SKM-1 (cell line): ENCODE data around the gene LRRC56.
"Not testable (repeated sequence)": the region's sequence is repeated elsewhere in the genome, so short reads cannot be mapped to it uniquely, and the experiment has no call there.

Experiments used
- DNase-seq: peaks from one replicate; lab custom pipeline; 2025; ENCODE audit not compliant: unreplicated experiment; lab: John Stamatoyannopoulos, UW

Gene LRRC56

DNA sequence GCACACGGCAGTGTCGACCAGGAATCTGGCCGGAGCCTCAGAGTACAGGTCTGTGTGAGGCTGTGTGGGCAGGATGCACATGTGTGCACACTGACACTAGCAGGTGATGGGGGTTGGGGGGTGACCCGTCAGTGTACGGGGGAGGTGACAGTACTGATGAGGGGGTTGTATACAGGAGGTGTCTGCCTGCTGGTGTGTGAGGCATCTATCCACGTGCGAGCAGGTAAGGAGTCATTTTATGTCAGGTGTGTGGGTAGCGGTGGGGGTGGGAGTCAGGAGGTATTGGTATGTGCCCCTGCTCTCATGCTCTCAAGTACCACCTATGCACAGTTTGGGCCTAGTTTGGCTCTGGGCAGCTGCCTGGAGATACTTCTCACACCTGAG is 34.5 kb downstream of the LRRC56 start:
- no peak for DNase-seq

DNA sequence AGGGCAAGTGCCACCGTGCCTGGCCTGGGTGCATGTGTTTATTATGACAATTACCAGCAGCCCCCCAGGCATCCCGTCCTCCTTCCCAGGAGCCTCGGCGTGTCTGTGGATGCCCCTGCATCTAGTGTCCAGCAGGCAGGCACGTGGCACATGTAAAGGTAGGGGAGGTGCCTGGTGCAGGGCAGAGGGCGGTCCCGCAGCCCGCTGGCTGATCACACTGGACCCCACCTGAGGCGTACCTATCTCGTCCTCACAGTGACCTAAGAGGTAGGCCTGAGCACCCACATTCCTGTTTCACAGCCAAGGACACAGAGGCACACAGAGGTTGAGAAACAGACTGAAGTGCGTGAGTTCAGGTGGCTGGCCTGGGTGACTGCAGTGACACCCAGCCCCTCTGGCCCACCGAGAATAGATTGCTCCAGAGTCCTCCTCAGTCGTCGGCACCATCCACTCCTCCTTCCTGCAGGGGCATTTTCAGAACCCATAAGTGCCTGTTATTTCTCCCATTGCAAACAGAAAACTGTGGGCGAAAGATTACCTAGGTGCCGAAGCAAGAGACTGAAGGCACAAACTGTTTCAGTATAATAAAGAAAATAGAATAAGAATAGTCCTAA is 35.9 kb downstream of the LRRC56 start:
- no peak for DNase-seq

DNA sequence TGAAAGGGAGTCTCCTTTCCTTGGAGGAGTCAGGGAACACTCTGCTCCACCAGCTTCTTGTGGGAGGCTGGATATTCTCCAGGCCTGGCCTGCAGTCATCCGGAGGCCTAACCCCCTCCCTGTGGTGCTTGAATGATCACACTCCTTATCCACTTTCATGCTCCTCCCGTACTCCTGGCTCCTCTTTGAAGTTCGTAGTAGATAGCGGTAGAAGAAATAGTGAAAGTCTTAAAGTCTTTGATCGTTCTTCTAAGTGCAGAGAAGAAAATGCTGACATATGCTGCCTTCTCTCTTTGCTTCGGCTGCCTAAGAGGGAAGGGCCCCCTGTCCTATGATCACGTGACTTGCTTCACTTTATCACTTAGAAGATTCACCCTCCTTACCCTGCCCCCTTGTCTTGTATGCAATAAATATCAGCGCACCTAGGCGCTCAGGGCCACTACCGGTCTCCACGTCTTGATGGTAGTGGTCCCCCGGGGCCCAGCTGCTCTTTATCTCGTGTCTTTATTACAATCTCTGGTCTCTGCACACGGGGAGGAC is 36.8 kb downstream of the LRRC56 start:
- DNase-seq = not testable (repeated sequence)

DNA sequence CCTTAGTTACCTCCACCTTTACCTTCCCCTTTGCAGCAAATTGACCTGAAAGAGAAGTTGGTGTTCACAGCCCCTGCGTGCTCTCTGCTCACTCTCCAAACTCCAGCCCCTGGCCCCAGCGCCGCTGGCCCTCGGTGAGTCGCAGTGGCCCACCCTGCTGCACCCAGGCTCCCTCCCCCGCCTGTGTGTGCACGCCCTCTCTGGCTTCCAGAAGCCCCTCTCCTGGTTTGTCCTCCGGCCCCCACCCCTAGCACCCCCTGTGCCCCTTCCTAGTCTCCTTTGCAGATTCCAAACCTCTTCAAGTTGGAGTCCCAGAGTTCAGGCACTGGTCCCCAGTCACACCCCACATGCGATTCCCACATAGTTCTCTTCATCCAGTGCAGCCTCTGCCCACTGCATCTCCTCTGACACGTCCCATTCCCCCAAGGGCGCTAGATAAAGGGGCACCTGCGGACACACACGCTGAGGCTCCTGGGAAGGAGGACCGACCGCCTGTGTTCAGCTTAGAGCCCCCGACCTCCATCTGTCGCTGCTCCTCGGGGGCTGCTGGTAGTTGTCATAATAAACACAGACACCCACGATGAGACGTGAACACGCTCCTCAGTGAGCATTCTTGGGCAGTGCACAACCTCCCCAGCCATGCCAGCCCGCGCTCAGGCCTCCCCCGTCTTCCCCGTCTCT is 37.4 kb downstream of the LRRC56 start:
- DNase-seq = no peak

DNA sequence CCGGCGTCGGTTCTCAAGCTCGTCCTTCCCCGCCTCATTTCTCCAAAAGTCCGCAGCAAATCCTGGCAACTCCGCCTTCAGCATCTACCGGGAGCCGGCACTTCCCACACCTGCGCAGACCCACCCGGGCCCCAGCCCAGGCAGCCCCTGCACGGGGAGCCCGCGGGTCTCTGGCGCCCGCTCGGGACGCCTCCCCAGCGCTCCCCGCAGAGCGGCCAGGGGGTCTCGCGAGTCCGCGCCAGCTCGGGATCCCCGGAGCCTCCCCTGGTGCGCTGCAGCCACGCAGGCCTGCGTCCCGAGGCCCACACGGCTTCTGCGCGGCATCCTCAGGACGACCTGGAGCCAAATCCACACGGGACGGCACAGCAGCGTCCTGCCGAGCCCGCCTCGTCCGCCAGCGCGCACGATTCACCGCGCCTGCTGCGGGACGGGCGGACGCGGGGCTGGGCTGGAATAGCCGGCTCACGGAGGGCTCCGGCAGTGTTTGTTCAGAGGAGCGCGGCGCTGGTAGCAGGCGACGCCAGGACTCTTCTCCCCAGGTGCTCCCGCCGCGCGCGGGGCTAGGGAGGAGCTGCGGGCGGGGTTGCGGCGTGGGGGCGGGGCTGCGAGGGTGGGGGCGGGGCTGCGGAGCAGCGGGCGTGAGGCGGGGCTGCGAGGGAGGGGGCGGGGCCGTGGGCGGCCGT is 38.1 kb downstream of the LRRC56 start:
- no peak for DNase-seq

DNA sequence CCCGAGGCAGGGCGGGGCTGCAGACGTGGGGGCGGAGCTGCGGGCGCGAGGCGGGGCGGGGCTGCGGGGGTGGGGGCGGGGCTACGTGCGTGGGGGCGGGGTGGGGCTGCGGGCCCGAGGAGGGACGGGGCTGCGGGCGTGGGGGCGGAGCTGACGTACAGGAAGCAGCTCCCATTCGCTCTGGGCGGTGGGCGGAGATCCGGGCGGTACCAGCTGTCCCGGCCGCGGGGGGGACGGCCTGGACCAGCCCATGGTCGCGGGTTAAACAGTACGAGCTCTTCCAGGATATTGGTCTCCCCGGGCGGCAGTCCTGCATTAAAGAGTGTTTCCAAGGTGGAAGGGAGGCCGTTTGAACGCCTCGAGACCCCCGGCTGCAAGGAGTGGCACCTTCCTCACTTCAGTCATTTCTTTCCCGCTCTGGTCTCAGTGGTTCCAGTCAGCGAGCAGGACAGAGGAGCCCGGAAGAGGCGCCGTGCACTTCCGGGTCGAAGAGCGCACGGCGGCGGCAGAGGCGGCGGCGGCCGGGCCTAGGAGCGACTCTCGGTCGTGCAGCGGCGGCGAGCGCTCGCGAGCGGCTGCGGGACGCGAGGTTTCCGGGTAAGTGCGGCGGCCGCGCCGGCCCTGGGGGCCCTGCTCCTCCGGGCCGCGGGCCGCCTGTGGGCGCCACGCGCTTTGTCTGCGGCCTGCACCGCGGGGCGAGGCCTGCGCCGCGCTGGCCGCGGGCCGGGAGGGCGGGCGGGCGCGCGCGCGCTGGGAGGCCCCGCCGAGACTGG is 38.9 kb downstream of the LRRC56 start, which contains the start of gene PHRF1:
Gene PHRF1 (plus strand): TSS at position 475 of the 773 bp plus-strand sequence. CDS start 5,043 bp downstream, outside the sequence.
- peak; percentile 96 for DNase-seq

DNA sequence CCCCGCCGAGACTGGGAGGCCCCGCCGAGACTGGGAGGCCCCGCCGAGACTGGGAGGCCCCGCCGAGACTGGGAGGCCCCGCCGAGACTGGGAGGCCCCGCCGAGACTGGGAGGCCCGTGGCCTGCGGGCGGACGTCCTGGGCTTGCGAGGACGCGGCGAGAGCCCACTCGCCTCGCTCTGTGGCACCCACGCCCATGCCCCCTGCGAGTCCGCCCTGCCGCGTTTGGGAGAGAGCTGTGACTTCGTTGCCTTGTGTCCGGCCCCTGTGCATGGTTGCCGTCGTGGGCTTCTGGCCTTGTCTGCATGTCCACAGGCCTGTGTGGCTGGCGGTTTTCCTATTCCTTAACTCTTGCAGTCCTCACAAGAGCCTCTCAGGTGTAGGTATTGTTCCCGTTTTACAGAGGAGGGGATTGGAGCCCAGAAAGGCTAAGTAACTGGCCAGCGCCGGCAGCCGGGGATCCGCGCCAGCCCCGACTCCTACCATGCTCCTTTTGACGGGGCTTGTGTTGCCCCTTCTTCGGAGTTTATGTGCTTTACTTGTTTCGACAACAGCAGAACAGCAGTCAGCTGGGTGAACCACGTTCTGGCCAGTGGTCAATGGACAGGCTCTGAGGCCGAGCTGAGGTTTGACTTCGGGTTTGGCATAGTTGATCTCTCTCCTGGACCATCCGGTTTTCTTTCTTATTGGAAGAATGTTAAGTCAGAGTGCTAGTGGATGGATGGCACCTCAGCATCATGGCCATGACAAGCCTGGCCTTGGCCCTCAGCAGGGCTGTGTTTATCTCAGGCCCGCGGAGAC is 39.7 kb downstream of the LRRC56 start:
- DNase-seq = no peak

DNA sequence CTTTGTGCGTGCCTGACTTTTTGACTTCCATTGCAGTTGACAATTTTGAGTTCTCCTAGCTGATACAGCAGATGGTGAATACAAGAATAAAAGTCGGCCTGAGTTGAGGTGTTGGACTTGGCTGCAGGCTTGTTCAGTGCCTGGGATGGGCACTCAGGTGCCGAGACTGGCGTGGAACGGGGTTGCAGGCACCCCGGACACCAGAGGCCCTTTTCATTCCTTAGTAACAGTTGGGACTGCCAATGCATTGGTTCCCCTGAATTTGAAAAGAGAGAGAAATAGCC is 40.2 kb downstream of the LRRC56 start:
- DNase-seq = no peak

DNA sequence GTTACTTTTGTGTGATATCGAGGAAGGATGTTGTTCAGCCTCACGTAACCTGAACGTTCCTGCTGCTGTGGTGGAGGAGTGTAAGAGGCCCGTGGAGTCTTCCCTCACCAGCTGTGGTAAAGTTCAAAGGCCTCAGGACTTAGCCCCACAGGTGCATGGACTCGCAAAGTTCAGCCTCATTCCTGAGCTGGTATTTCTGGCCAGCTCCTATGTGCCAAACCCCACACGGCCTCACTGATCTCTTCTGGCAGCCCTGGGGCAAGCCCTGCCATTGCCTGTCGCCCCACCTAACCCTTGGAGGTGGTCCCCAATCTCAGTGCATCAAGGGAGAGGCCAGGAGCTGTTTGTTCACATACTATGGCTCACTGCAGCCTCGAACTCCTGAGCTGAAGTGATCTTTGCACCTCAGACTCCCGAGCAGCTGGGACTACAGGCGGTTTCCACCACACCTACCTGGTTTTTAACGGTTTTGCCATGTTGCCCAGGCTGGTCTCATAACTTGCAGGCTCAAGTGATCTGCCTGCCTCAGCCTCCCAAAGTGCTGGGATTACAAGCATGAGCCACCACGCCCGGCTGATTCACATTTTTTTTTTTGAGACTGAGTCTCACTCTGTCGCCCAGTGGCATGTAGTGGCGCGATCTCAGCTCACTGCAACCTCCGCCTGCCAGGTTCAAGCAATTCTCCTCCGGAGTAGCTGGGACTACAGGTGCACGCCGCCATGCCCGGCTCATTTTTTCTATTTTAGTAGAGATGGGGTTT is 41.1 kb downstream of the LRRC56 start:
- no peak for DNase-seq

DNA sequence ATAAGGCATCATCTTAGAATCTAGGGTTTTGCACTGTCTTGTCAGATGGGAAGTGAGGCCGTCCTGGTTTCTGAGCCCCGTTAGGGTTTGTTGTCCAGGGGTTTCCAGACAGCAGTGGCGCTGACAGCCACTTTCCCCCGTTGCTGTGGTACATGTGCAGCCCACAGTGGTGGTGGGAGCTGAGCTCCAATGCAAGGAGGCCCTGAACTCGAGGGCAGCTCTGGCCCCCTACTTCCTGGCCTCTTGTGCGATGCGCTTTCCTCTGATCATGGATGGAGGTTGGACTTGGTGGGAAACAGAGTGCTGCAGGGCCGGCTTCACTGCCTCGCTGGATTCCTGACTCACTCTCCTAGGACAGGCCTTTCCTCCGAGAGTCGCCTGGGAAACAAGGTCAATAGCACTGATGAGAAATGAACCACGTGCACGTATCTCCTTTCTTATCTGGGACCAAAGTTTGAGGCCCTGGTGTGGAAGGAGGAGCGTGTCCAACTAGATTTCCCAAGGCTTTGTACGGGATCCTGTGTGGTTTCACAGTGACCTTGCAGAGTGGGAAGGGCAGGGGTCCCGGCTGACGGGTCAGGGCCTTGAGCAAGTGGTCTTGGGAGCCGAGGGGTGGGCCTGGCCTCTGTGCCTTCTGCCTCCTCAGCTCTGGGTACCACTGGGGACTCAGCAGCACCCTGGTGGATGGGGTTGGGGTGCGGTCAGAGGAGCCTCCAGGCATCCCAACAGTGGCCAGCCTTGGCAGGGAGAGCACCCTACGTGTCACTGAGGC is 42.7 kb downstream of the LRRC56 start:
- no peak for DNase-seq

DNA sequence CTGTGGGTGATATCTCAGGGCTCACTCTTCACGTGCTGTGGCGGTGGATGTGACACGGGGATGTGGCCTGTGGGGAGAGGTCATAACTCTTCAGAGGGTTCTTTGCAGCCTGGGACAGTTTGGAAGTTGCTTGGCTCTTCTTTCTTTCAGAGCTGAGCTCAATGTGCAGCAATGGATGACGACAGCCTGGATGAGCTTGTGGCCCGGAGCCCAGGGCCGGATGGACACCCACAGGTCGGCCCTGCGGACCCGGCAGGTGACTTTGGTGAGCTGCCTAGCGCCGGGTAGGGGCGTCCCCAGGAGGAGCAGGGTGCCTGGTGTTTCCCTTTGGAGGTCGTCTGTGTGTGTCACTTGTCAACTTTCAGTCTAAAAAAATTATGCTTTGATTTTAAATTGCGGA is 44.0 kb downstream of the LRRC56 start:
- no peak for DNase-seq

DNA sequence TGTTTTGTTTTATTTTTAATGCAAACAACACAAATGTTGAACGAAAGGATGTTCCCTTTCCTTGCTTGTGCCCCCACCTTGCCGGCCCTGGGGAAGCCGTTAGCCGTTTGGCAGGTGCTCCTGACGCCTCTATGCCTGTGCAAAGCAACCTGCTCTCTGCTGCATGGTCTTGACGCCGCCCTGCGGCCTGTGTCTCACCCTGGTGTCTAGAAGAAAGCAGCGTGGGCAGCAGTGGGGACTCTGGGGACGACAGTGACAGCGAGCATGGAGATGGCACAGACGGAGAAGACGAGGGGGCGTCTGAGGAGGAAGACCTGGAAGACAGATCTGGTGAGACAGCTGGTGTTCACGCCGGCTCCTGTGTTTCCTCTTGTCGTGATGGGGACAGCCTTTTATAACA is 44.4 kb downstream of the LRRC56 start:
- DNase-seq = no peak

DNA sequence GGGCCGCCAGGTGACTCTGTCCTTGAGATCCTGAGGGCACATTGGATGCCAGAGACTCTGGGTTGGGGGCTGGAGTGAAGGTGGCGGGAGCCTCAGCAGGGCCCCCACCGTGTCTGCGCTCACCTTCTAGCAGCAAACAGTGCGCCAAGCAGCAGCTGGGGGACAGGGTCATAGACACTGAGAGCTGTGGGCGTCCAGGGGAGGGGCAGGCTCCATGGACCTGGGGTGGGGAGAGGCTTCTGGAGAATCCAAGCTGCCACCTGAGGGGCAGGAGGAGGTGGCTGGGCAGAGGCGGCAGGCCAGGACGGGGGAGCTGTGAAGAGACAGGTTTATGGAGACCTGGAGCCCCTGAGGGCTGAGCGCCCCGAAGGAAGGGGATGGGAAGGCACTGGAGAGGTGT is 47.0 kb downstream of the LRRC56 start:
- no peak for DNase-seq

DNA sequence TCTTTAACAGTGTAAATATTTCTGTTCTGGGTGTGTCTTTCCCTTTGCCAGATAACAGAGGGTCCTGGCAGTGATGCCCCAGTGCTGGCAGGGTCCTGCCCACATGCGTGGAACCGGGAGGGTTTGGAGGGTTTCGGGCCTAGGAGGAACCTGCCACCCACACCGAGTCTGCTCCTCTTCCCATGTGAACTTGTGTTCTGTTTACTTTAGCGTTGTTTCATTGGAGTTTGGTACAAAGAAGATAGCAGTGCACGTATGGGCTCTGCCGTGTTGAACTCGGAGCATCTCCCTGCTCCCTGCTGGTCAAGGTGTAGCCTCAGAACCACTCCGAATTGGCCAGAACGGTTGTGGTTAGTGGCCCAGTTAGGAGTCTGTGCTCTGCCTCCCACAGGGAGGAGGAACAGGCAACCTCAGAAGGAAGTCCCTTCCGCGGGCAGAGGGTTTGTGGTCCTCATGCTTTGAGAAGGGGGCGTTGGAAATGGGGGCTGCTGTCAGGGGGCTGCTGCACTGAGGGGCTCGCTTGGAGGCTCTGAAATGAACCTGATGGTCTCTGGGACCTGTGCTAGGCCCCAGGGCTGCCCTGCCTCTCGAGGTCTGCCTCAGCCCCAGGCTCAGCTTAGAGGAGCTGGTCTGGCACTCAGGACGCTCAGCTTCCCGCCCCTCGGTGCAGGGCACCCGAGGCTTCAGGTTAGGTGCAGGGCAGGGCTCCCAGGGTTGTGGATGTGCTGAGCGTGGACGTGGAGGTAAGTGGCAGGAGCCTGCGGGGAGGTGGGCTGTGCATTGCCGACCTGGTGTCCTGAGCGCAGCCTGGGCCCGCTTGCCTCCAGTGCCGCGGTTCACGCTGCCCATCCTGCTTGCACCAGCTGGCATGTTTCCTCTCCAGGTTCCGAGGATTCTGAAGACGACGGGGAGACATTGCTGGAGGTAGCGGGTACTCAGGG is 49.3 kb downstream of the LRRC56 start:
- no peak for DNase-seq

DNA sequence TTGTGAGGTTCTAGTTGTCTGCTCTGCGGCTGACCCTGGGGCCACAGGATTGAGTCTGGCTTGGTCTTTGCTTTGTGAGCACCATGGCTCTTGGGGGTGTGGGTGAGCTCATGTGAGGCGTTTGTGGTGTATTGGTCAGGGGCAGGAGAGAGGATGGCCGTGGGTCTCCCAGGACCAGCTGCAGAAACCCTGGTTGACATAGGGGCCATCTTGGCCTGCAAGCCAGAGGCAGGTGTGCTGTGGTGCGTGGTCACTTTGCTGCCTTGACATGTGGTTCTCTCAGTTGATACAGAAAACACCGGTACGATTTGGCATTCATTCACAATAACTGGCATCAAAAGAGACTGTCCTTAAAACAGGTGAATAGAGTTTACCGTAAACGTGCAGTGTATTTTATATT is 50.2 kb downstream of the LRRC56 start:
- no peak for DNase-seq

DNA sequence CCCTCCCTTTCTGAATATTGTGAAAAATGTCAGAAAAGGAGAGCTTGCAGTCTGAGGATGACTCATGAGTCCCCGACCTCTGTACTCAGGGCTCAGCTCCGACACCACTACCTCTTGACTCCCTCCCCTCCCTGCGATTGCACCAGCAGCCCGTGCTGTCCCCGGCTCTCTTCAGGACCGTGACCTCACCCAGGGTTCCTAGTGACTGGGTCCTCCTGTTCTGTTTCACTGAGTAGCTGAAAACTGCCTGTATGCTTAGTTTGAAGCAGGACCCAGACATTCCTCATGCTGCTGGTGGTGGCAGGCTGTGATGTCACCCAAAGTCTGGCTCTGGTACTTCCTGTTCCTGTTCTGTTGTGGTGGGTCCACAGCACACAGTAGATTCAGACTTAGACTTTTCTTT is 50.7 kb downstream of the LRRC56 start:
- DNase-seq = peak; percentile 54

DNA sequence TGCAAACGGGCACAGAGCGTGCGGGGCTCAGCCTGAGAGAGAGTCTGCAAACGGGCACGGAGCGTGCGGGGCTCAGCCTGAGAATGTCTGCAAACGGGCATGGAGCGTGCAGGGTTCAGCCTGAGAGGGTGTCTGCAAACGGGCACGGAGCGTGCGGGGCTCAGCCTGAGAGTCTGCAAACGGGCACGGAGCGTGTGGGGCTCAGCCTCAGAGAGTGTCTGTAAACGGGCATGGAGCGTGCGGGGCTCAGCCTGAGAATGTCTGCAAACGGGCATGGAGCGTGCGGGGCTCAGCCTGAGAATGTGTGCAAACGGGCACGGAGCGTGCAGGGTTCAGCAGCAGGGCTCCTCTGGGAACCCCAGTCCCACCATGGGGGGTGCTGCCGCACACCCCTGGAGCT is 52.5 kb downstream of the LRRC56 start:
- no peak for DNase-seq

DNA sequence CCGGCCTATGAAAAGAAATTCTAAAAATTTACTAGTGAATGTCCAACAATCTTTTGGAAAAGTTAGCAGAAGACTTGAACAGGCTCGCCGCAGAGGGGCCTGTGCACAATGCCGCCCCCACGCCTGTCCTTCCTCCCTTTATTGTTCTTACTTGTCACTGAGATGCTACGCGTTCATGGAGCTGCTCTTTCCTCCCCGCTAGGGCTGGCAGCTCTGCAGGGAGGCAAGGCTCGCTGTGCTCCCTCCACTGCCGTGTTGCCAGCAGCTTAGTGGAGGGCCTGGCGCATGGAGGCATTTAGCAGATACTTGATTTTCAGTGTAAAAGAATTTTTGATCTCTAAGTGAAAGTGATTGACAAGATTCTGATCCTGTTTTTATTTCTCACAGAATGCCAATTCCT is 53.7 kb downstream of the LRRC56 start:
- DNase-seq = no peak
